ENCODE measurements around the gene LUZP1. TPM values are rescaled to one million over a fixed set of nuclear protein-coding genes. Genes with fewer than 3 reads are reported as not detected.

The LUZP1 gene
- total RNA-seq, 1 experiment from 2014 or later = 43.4 TPM

- Mint-ChIP-seq H3K36me3 (no peaks in the 10 kb centered on the region; the same call in 1 of the 2 replicates), H3K27ac (peak overlapping the region; percentile 15; the same call in 1 of the 2 replicates), H3K4me1 (peaks cover 12% of the 10 kb centered on the region), H3K9me3 (peaks cover 2% of the 10 kb centered on the region; the same call in 1 of the 2 replicates), H3K27me3 (ENCODE audit: low read depth) (no peaks in the 10 kb centered on the region), H3K4me3 (no peak overlapping the region)
- ChIA-PET POLR2A (no interaction called here), CTCF (interaction anchor here (1.3 to 3.0 kb wide), 2 partner anchors 31 to 53 kb away, joined by 3 to 13 read pairs; no protein-coding TSS in a partner anchor)
- TF ChIP-seq NR1H2 (CRISPR knock-in tag; IDR thresholded peaks at IDR 0.05) (no peak), TCF7 (CRISPR knock-in tag; IDR thresholded peaks at IDR 0.05; ENCODE audit: low read depth) (no peak), CREM (CRISPR knock-in tag; IDR thresholded peaks at IDR 0.05) (no peak), RELA (CRISPR knock-in tag; IDR thresholded peaks at IDR 0.05; ENCODE audit: borderline replicate concordance) (no peak), NFATC4 (CRISPR knock-in tag; IDR thresholded peaks at IDR 0.05) (no peak), PRDM15 (CRISPR knock-in tag; IDR thresholded peaks at IDR 0.05) (no peak), ZNF317 (CRISPR knock-in tag; IDR thresholded peaks at IDR 0.05; ENCODE audit: borderline replicate concordance, low read depth) (no peak), GRHL2 (CRISPR knock-in tag; IDR thresholded peaks at IDR 0.05; ENCODE audit: insufficient replicate concordance, severe bottlenecking) (no peak), TP53 (CRISPR knock-in tag; IDR thresholded peaks at IDR 0.05) (no peak), IRF2 (CRISPR knock-in tag; IDR thresholded peaks at IDR 0.05; ENCODE audit: borderline replicate concordance, low read depth) (no peak), ATF6 (CRISPR knock-in tag; IDR thresholded peaks at IDR 0.05) (no peak), MYBL2 (CRISPR knock-in tag; IDR thresholded peaks at IDR 0.05) (no peak), CBFB (CRISPR knock-in tag; IDR thresholded peaks at IDR 0.05; ENCODE audit: low read depth) (no peak), ZNF138 (CRISPR knock-in tag; conservative IDR thresholded peaks at IDR 0.05) (no peak), ZMAT4 (CRISPR knock-in tag; IDR thresholded peaks at IDR 0.05) (no peak), GABPB1 (CRISPR knock-in tag; IDR thresholded peaks at IDR 0.05) (no peak)
- DNase-seq (ENCODE audit: low spot score) (no peak), ATAC-seq (no peak)
Measured at GRCh38 chr1:23132033-23132432, 36.6 kb downstream of the LUZP1 start.

GRCh38 chr1:23129846-23130245 is 38.8 kb downstream of the LUZP1 start:
- no peak for ATAC-seq
- H3K27ac Mint-ChIP-seq = no peak overlapping the region
- H3K4me3 Mint-ChIP-seq = no peak overlapping the region
- H3K27me3 Mint-ChIP-seq (ENCODE audit: low read depth) = no peaks in the 10 kb centered on the region
- no peaks in the 10 kb centered on the region for H3K36me3 Mint-ChIP-seq
- H3K9me3 Mint-ChIP-seq = no peaks in the 10 kb centered on the region
- POLR2A ChIA-PET = no interaction called here
- H3K4me1 Mint-ChIP-seq = peaks cover 24% of the 10 kb centered on the region
- CTCF ChIA-PET = no interaction called here
- TF ChIP-seq JAZF1 (CRISPR knock-in tag; IDR thresholded peaks at IDR 0.05) = no peak
- TF ChIP-seq ETV6 (CRISPR knock-in tag; IDR thresholded peaks at IDR 0.05) = no peak
- no peak for TF ChIP-seq TEAD4 (CRISPR knock-in tag; IDR thresholded peaks at IDR 0.05)
- no peak for TF ChIP-seq PRRX2 (CRISPR knock-in tag; IDR thresholded peaks at IDR 0.05)
- no peak for DNase-seq (ENCODE audit: low spot score)
